ENCODE results near the gene DFFA.
"Not testable (repeated sequence)": the region's sequence is repeated elsewhere in the genome, so short reads cannot be mapped to it uniquely, and the experiment has no call there.

The DFFA gene

DNA sequence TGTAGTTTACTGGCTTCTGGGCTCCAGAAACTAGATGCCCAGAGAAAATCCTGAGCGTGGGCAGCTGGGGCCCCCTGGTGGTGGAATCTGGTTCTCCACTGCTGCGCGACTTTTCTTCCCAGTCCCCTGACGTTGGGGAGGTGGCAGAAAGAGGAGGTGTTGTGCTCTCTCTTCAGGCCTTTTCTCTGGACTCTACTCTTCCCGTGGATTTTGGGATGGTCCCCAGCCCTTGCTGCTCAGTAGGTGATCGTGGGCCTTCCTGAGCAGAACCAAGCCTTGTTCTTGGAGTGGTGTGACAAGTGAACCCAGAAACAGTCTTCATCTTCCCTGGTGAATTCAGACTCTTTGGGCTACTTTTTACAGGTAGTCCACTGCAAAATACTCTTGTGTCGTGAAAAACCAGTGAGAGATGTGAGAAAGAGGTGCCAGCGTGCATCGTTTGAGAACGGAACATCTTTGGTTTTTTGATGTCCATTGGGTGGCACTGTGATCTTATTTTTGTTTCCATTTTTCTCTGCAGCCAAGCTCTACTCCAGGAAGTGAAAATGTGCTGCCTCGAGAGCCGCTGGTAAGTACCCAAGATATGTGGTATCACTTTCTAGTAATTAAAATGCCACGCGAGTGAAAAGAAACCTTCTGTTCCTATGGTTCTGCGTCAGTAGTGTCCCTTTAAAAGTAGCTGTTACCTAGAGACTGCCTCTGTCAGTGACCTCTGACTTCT, 22.6 kb upstream of the DFFA start:
- Mint-ChIP-seq H3K27ac (peak overlapping the region; percentile 86), H3K4me3 (peak overlapping the region; percentile 70), H3K9me3 (no peaks in the 10 kb centered on the region), H3K4me1 (peaks cover 50% of the 10 kb centered on the region), H3K27me3 (no peaks in the 10 kb centered on the region), H3K36me3 (peaks cover 14% of the 10 kb centered on the region)
- CTCF ChIA-PET, result interaction anchor here (0.6 to 8.2 kb wide), 34 partner anchors 9 to 544 kb away, joined by 3 to 106 read pairs (median 4); partner anchors contain the start of genes CENPS and PEX14
- peak; percentile 87 for DNase-seq

DNA sequence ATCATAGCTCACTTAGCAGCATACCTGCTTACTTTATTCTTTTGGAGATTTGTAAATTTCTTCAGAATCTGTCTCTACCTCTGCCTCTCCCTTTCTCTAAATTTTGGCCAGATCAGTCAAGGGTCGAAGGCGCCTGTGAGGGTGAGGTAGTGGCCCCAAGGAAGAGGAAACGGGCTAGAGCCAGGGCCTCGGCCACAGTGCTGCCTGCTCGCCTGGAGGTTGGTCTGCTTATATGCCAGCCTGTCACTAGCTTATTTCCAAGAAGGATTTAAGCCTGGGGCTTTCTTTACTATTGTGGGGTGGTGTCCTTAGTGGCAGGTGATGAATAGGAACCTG, 22.1 kb upstream of the DFFA start:
- Mint-ChIP-seq H3K4me1 (peaks cover 50% of the 10 kb centered on the region), H3K27ac (no peak overlapping the region), H3K27me3 (no peaks in the 10 kb centered on the region), H3K9me3 (no peaks in the 10 kb centered on the region), H3K4me3 (peak overlapping the region; percentile 70), H3K36me3 (peaks cover 14% of the 10 kb centered on the region)
- DNase-seq, result no peak
- CTCF ChIA-PET, result interaction anchor here (0.8 to 8.2 kb wide), 28 partner anchors 9 to 544 kb away, joined by 3 to 106 read pairs (median 4); partner anchors contain the start of genes CENPS and PEX14

DNA sequence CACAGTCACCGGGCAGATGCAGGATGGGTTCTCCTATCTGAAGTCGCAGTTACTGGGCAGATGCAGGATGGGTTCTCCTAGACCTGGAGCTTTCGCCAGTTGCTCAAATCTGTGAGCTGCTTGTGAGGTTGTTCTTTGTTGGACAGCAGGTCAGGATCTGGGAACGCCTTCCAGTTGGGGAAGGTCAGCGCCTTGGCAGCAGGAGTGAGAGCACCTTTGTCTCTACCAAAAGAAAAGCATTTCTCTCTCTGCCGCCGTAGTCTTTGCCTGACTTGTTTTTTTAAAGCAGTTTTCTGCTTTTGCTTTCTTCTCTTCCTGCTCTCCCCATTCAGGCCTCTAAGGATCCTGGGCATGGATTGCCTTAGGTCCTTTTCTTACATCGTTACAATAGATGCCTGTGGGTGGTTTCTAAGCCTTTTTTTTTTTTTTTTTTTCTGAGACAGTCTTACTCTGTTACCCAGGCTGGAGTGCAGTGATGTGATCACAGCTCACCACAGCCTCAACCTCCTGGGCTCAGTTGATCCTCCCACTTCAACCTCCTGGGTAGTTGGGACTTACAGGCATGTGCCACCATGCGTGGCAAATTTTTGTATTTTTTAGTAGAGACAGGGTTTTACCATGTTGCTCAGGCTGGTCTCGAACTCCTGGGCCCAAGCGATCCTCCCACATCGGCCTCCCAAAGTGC, 18.1 kb upstream of the DFFA start:
- Mint-ChIP-seq H3K36me3 (no peaks in the 10 kb centered on the region), H3K27ac (no peak overlapping the region), H3K9me3 (no peaks in the 10 kb centered on the region), H3K4me1 (peaks cover 16% of the 10 kb centered on the region), H3K27me3 (no peaks in the 10 kb centered on the region), H3K4me3 (no peak overlapping the region)
- DNase-seq, result no peak
- CTCF ChIA-PET, result interaction anchor here (1.8 to 8.2 kb wide), 2 partner anchors 60 to 280 kb away, joined by 3 to 106 read pairs; partner anchors contain the start of genes CENPS and KIF1B

DNA sequence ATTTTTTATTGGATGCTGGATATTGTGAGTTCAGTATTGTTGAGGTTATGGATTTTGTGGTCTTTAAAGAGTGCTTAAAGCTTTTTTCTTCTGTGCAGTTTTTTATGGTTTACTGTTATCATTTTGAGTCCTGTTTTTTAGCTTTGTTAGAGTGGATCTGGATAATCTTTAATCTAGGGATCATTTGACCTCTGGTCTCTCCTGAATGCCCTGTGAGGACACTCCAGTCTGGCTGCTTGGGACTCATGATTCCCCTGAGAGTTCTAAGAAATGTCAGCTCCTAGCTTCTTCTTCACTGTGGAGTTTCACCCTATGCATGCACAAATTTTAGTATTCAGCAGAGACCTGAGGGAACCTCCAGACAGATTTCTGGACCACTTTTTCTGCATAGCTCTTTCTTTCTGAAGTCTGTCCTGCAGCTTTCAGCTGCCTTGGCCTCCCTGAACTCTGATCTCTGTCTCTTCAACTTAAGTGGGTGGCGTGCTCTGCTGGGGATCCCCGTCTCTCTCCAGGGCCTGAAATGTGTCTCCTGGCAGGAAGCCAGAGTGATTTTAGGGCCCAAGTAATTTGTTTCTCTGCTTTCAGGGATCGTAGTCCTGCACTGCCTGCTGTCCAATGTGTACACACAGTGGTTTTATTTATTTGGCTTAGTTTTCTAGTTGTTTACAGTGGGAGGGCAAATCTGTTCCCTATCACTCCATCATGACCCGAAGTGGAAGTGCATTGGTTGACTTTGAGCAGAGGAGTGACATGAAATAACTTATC, 17.1 kb upstream of the DFFA start:
- no peaks in the 10 kb centered on the region for H3K27me3 Mint-ChIP-seq
- CTCF ChIA-PET, result interaction anchor here (1.8 to 8.2 kb wide), 2 partner anchors 59 to 279 kb away, joined by 3 to 106 read pairs; partner anchors contain the start of genes CENPS and KIF1B
- peaks cover 3% of the 10 kb centered on the region for H3K36me3 Mint-ChIP-seq
- no peak overlapping the region for H3K27ac Mint-ChIP-seq
- no peak overlapping the region for H3K4me3 Mint-ChIP-seq
- peaks cover 6% of the 10 kb centered on the region for H3K4me1 Mint-ChIP-seq
- no peaks in the 10 kb centered on the region for H3K9me3 Mint-ChIP-seq
- no peak for DNase-seq

DNA sequence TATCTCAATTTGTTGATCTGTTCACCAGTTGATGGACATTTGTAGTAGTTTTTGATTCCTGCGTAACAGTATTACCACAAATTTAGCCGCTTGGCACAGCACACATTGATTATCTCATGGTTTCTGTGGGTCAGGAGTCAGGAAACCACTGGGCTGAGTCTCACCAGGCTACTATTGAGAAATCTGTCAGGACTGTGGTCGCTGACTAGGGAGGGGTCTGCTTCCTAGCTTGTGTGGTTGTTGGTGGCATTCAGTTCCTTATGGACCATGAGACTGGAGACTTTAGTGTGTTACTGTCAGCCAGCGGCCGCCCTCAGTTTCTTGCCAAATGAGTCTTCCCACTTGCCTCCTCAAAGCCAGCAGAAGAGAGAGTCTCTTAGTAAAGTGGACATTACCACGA, 12.2 kb upstream of the DFFA start:
- peaks cover under 1% of the 10 kb centered on the region for H3K4me1 Mint-ChIP-seq
- no peak for DNase-seq
- no peaks in the 10 kb centered on the region for H3K27me3 Mint-ChIP-seq
- H3K4me3 Mint-ChIP-seq, result no peak overlapping the region
- H3K9me3 Mint-ChIP-seq, result no peaks in the 10 kb centered on the region
- no peak overlapping the region for H3K27ac Mint-ChIP-seq
- H3K36me3 Mint-ChIP-seq, result peaks cover 3% of the 10 kb centered on the region
- CTCF ChIA-PET, result interaction anchor here (1.0 to 2.1 kb wide), 3 partner anchors 10 to 23 kb away, joined by 3 to 7 read pairs (median 4); no protein-coding TSS in a partner anchor

DNA sequence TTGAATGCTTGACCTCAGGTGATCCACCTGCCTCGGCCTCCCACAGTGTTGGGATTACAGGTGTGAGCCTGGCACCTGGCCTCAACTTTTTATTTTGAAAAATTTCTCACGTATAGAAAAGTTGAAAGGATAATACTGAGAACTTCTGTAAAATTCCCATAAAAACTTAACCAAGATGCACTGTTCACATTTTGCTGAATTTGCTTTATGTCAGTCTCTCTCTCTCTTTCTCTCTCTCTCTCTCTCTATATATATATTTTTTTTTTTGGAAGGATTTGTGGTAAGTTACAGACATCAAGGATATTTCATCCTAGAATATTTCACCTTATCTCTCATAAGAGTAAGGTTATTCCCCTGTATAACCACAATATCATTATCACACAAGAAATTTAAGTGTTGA, 8.3 kb upstream of the DFFA start:
- Mint-ChIP-seq H3K27me3 (no peaks in the 10 kb centered on the region), H3K27ac (no peak overlapping the region), H3K36me3 (peaks cover 3% of the 10 kb centered on the region), H3K4me3 (no peak overlapping the region), H3K9me3 (no peaks in the 10 kb centered on the region), H3K4me1 (peaks cover 14% of the 10 kb centered on the region)
- CTCF ChIA-PET, result interaction anchor here (1.5 kb wide), 1 partner anchor 14 kb away, joined by 4 read pairs; no protein-coding TSS in a partner anchor
- no peak for DNase-seq

DNA sequence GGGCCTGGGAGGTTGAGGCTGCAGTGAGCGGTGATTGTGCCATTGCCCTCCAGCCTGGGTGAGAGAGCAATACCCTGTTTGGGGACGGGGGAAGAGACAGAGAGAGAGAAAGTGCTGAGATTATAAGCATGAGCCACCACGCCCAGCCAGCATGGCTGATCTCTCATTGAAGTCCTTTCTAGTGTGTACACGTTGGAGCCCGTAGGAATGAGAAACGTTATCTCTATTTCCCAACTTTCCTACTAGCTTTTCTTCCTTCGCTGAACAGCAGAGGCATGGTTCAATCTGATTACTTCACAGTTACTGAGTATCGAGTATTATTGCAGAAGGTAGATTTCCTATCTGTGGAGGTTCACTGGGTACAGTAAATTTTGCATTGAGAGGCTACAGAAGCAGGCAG, 7.0 kb upstream of the DFFA start:
- Mint-ChIP-seq H3K36me3 (peaks cover 3% of the 10 kb centered on the region), H3K27me3 (no peaks in the 10 kb centered on the region), H3K4me3 (no peak overlapping the region), H3K27ac (no peak overlapping the region), H3K9me3 (no peaks in the 10 kb centered on the region), H3K4me1 (peaks cover 24% of the 10 kb centered on the region)
- CTCF ChIA-PET, result interaction anchor here (1.5 kb wide), 1 partner anchor 15 kb away, joined by 4 read pairs; no protein-coding TSS in a partner anchor
- DNase-seq, result no peak

DNA sequence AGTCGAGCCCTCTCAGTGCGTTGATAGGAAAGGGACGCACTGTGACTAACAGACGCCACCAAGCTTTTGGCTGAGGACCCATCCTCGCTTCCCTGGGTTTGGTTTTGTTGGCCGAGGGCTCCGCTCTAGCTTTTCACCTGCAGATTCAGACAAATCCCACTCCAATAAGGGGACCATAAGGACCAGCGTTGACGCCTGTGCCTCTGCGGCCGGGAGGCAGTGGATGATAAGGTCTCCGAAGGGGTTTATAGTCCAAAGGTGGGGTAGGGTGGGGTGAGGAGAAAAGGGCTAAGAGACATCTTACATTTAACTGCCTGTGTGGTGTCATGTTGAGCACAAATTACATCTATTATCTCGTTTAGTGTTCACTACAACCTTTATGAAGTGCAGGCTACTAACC, 3.2 kb upstream of the DFFA start:
- Mint-ChIP-seq H3K4me1 (peaks cover 52% of the 10 kb centered on the region), H3K27ac (peak overlapping the region; percentile 80), H3K36me3 (peaks cover 3% of the 10 kb centered on the region)

DNA sequence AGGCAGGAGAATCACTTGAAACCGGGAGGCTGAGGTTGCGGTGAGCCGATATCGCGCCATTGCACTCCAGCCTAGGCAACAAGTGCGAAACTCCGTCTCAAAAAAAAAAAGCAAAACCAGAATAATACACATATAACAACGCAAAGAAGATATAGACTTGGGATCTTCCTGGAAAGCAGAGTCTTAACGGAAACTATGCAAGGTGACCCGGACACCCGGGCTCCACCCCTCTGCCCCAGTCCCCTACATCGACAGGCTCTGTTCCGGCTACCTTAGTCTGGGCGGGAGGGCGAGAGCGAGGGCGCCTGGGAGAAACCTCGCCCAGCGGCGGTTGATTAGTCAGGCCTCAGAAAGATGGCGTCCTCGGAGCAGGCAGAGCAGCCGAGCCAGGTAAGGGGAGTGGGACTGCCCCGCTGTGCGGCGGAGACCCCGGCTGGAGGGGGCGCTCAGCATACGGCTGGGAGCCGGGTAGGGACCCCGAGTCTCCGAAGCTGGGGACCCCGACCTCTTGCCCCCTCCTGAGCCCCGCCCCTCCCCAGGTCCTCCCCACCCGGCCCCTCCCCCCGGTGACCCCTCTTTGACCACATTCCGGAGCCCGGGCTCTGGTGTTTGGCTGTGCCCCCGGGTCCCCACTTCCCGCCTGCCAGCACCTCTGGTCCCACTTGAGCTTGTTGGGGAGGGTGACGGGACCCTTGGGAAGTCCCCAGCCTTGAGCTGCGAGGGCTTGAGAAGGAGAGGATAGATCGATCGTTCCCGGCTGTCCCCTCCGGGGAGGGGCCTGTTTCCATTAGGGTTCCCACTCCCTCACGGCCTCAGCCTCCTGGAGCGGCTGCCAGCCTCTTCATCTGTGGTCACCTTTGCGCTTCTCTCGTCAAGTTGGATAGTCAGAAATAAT, 2.5 kb upstream of the DFFA start, which contains the start of gene PEX14:
Gene PEX14, plus strand, starts transcription at position 338 of the 895 bp plus-strand sequence. Its CDS starts 17 bp downstream, at position 355.
- Mint-ChIP-seq H3K27ac (peak within 1 kb of the TSS; percentile 82), H3K4me1 (peaks cover 52% of the 10 kb centered on the region)
- peak; percentile 93 for DNase-seq

More for the DNA sequence above, 3.2 kb upstream of the DFFA start:
- CTCF ChIA-PET, result interaction anchor here (0.8 to 0.9 kb wide), 2 partner anchors 18 to 20 kb away, joined by 3 to 4 read pairs; no protein-coding TSS in a partner anchor
- no peak for DNase-seq
- Mint-ChIP-seq H3K4me3 (peak overlapping the region; percentile 92), H3K27me3 (no peaks in the 10 kb centered on the region), H3K9me3 (no peaks in the 10 kb centered on the region)

DNA sequence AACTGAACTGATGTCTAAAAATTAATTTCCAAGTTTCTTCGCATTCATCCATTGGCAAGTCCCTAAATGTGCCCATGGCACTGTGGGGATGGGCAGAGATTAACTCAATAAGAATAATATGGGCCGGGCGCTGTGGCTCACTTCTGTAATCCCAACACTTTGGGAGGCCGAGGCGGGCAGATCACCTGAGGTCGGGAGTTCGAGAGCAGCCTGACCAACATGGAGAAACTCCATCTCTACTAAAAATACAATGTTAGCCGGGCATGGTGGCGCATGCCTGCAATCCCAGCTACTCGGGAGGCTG, 1.9 kb upstream of the DFFA start:
- H3K36me3 Mint-ChIP-seq, H3K27me3 Mint-ChIP-seq, CTCF ChIA-PET, DNase-seq, H3K9me3 Mint-ChIP-seq: not testable (repeated sequence)
- Mint-ChIP-seq H3K27ac (peak overlapping the region; percentile 82), H3K4me3 (peak overlapping the region; percentile 79), H3K4me1 (peaks cover 50% of the 10 kb centered on the region)

More for the DNA sequence above, 2.5 kb upstream of the DFFA start, which contains the start of gene PEX14:
- CTCF ChIA-PET, result interaction anchor here (0.8 to 0.9 kb wide), 2 partner anchors 19 to 20 kb away, joined by 3 to 4 read pairs; no protein-coding TSS in a partner anchor
- peaks cover 3% of the 10 kb centered on the region for H3K36me3 Mint-ChIP-seq
- no peaks in the 10 kb centered on the region for H3K27me3 Mint-ChIP-seq
- H3K9me3 Mint-ChIP-seq, result no peaks in the 10 kb centered on the region
- H3K4me3 Mint-ChIP-seq, result peak within 1 kb of the TSS; percentile 92

DNA sequence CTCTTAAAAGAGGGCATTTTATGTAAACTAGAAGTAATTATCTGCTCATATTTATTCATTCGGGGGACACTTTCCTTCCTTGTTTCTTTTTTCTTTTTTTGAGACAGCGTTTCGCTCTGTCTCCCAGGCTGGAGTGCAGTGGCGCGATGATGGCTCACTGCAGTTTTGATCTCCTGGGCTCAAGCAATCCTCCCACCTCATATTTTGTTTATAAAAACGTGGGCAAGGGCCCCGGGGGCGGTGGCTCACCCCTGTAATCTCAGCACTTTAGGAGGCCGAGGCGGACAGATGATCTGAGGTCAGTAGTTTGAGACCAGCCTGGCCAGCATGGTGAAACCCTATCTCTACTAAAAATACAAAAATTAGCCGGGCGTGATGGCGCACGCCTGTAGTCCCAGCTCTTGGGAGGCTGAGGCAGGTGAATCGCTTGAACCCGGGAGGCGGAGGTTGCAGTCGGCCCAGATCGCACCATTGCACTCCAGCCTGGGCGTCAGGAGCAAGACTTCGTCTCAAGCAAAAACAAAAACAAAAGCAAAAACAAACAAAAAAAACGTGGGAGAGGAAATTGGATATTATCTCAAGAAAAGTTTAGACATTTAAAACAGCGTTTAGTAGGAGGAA, 926 bp upstream of the DFFA start:
- no peak for DNase-seq
- CTCF ChIA-PET, result no interaction called here
- Mint-ChIP-seq H3K4me3 (peak overlapping the region; percentile 77), H3K36me3 (peaks cover 11% of the 10 kb centered on the region), H3K27me3 (no peaks in the 10 kb centered on the region), H3K27ac (peak overlapping the region; percentile 92), H3K4me1 (peaks cover 50% of the 10 kb centered on the region), H3K9me3 (no peaks in the 10 kb centered on the region)

DNA sequence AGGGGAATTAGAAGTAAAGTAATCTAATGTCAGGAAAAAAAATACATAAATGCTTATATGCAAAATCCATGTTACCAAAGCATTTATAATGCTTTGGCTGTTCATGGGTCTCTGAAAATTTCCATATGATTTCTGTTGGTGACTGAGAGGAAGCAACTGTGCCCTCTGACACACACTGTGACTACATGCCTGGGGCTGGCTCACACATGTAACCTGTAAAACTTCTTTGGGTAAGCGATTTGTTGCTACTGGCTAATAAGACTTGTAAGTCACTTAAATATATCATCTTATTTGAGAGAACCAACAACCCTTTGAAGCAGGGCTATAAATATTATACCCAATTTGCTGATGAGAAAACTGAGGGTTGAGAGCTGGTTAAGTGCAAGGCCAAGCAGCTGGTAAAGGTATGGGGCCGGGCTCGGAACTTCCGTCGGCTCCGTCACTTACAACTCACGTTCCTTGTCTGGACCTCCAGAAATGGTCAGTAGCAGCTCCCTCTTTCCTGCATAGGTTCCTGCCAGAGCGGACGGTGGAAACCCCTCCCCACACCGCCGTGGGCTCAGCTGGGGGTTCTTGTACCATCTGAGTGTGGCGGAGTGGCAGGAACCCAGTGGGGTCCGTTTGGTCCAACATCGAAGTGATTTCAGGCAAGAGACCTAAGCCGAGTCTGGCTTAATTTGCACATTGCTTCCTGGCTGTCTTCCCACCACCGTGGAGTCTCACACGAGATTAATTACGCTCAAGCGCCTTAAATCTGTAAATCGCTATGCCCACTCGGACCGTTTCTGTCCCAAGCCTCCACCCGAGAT, 714 bp downstream of the DFFA start:
- Mint-ChIP-seq H3K36me3 (peaks cover 21% of the 10 kb centered on the region), H3K4me3 (peak overlapping the region; percentile 77)
- CTCF ChIA-PET, result no interaction called here

More for the DNA sequence above, 714 bp downstream of the DFFA start:
- no peak for DNase-seq
- Mint-ChIP-seq H3K27me3 (no peaks in the 10 kb centered on the region), H3K27ac (peak overlapping the region; percentile 92), H3K9me3 (no peaks in the 10 kb centered on the region), H3K4me1 (peaks cover 49% of the 10 kb centered on the region)

Measured in activated naive CD4-positive, alpha-beta T cell treated with anti-CD3 and anti-CD28 coated beads, Interleukin-2, amount 10 ng/mL, durations not matched to agents 7 days and 5 days (primary cell).